Measurements from ENCODE around the gene PLCB2.

- no peak for TF ChIP-seq POLR2A (IDR thresholded peaks at IDR 0.05)
- TF ChIP-seq, protein P1, sequence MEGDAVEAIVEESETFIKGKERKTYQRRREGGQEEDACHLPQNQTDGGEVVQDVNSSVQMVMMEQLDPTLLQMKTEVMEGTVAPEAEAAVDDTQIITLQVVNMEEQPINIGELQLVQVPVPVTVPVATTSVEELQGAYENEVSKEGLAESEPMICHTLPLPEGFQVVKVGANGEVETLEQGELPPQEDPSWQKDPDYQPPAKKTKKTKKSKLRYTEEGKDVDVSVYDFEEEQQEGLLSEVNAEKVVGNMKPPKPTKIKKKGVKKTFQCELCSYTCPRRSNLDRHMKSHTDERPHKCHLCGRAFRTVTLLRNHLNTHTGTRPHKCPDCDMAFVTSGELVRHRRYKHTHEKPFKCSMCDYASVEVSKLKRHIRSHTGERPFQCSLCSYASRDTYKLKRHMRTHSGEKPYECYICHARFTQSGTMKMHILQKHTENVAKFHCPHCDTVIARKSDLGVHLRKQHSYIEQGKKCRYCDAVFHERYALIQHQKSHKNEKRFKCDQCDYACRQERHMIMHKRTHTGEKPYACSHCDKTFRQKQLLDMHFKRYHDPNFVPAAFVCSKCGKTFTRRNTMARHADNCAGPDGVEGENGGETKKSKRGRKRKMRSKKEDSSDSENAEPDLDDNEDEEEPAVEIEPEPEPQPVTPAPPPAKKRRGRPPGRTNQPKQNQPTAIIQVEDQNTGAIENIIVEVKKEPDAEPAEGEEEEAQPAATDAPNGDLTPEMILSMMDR (IDR thresholded peaks at IDR 0.05): no peak
Measured at GRCh38 chr15:40337597-40337996, 29.9 kb upstream of the PLCB2 start.

Measured in thyroid gland (tissue), 4 donors.